ENCODE data around the gene QRICH1. TPM values are rescaled to one million over a fixed set of nuclear protein-coding genes. Genes with fewer than 3 reads are reported as not detected.
"Not testable (repeated sequence)": the region's sequence is repeated elsewhere in the genome, so short reads cannot be mapped to it uniquely, and the experiment has no call there.

QRICH1 gene
- total and polyA plus RNA-seq, 2 donors: 53.3 to 75.8 TPM

DNA sequence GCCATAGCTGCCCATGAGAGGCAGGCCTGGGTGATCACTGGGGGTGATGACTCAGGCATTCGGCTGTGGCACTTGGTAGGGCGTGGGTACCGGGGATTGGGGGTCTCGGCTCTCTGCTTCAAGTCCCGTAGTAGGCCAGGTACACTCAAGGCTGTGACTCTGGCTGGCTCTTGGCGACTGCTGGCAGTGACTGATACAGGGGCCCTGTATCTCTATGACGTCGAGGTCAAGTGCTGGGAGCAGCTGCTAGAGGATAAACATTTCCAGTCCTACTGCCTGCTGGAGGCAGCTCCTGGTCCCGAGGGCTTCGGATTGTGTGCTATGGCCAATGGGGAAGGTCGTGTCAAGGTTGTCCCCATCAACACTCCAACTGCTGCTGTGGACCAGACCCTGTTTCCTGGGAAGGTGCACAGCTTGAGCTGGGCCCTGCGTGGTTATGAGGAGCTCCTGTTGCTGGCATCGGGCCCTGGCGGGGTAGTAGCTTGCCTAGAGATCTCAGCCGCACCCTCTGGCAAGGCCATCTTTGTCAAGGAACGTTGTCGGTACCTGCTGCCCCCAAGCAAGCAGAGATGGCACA lies 81.3 kb downstream of the QRICH1 start:
- Histone ChIP-seq H3K9me3 (ENCODE audit: control insufficient read depth in 2 of 2, insufficient read depth in 1 of 2, low read length in 1 of 2) (peaks cover 0 to under 1% of the 10 kb centered on the region in 2 donors), H3K27me3 (ENCODE audit: control insufficient read depth in 2 of 2, insufficient read depth in 1 of 2, low read length in 1 of 2) (peaks cover 0 to 4% of the 10 kb centered on the region in 2 donors), H3K27ac (ENCODE audit: low read depth in 1 of 2, low read length in 1 of 2) (no peak overlapping the region), H3K36me3 (ENCODE audit: control insufficient read depth in 2 of 2, insufficient read depth in 2 of 2, low read length in 1 of 2) (peaks cover 53 to 59% of the 10 kb centered on the region in 2 donors), H3K4me3 (ENCODE audit: low read length in 2 of 2) (no peak overlapping the region), H3K4me1 (ENCODE audit: control insufficient read depth in 2 of 2, insufficient read depth in 2 of 2, low read length in 2 of 2) (peaks cover 3 to 21% of the 10 kb centered on the region in 2 donors)
- no peak for DNase-seq (ENCODE audit: low read depth in 6 of 9, low spot score in 9 of 9)
- 97% methylated on average over 17 of the region's 17 CpGs for WGBS

DNA sequence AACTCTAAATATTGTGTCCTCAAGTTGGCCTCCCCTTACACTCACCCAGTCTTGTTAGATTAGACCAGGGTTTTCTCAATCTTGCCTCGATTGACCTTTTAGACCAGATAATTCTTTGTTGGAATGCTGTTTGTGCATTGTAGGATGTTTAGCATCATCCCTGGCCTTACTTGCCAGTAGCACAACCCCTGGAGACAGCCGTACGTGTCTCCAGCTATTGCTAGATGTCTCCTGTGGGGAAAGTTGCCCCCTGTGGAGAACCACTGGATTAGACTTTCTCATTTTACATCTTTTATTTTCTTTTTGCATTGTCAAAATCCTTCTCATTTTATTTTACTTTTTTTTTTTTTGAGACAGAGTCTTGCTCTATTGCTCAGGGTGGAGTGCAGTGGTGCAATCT lies 84.5 kb downstream of the QRICH1 start:
- H3K36me3 ChIP-seq (ENCODE audit: control insufficient read depth in 2 of 2, insufficient read depth in 2 of 2, low read length in 1 of 2): peaks cover 32 to 35% of the 10 kb centered on the region in 2 donors
- 97% methylated on average over 3 of the region's 3 CpGs for WGBS
- H3K4me3 ChIP-seq (ENCODE audit: low read length in 2 of 2): no peak overlapping the region
- peaks cover 0 to 4% of the 10 kb centered on the region in 2 donors for H3K9me3 ChIP-seq (ENCODE audit: control insufficient read depth in 2 of 2, insufficient read depth in 1 of 2, low read length in 1 of 2)
- peaks cover 3 to 19% of the 10 kb centered on the region in 2 donors for H3K4me1 ChIP-seq (ENCODE audit: control insufficient read depth in 2 of 2, insufficient read depth in 2 of 2, low read length in 2 of 2)
- no peaks in the 10 kb centered on the region for H3K27me3 ChIP-seq (ENCODE audit: control insufficient read depth in 2 of 2, insufficient read depth in 1 of 2, low read length in 1 of 2)
- DNase-seq (ENCODE audit: low read depth in 6 of 9, low spot score in 9 of 9): no peak
- H3K27ac ChIP-seq (ENCODE audit: low read depth in 1 of 2, low read length in 1 of 2): no peak overlapping the region

DNA sequence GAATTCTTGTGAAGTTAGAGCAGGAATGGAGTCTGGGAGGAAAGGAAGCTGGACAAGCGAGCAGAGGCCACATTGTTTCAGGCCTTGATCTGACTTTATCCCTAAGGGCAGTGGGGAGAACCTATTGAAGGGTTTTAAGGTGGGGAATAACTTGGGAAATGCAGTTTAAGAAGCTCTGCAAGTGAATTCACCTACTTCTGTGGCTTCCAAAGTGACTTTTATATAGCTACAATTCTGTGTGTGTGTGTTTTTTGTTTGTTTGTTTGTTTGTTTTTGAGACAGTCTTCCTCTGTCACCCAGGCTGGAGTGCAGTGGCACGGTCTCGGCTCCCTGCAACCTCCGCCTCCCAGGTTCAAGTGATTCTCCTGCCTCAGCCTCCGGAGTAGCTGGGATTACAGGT lies 85.2 kb downstream of the QRICH1 start:
- peaks cover 3 to 19% of the 10 kb centered on the region in 2 donors for H3K4me1 ChIP-seq (ENCODE audit: control insufficient read depth in 2 of 2, insufficient read depth in 2 of 2, low read length in 2 of 2)
- not testable (repeated sequence) for H3K9me3 ChIP-seq (ENCODE audit: control insufficient read depth in 2 of 2, insufficient read depth in 1 of 2, low read length in 1 of 2); H3K27me3 ChIP-seq (ENCODE audit: control insufficient read depth in 2 of 2, insufficient read depth in 1 of 2, low read length in 1 of 2); H3K4me3 ChIP-seq (ENCODE audit: low read length in 2 of 2); DNase-seq (ENCODE audit: low read depth in 6 of 9, low spot score in 9 of 9)
- WGBS: 96% methylated on average over 5 of the region's 5 CpGs
- H3K27ac ChIP-seq (ENCODE audit: low read depth in 1 of 2, low read length in 1 of 2): peak overlapping the region in 1 of 2 donors; percentile 39
- H3K36me3 ChIP-seq (ENCODE audit: control insufficient read depth in 2 of 2, insufficient read depth in 2 of 2, low read length in 1 of 2): peaks cover 25 to 27% of the 10 kb centered on the region in 2 donors

DNA sequence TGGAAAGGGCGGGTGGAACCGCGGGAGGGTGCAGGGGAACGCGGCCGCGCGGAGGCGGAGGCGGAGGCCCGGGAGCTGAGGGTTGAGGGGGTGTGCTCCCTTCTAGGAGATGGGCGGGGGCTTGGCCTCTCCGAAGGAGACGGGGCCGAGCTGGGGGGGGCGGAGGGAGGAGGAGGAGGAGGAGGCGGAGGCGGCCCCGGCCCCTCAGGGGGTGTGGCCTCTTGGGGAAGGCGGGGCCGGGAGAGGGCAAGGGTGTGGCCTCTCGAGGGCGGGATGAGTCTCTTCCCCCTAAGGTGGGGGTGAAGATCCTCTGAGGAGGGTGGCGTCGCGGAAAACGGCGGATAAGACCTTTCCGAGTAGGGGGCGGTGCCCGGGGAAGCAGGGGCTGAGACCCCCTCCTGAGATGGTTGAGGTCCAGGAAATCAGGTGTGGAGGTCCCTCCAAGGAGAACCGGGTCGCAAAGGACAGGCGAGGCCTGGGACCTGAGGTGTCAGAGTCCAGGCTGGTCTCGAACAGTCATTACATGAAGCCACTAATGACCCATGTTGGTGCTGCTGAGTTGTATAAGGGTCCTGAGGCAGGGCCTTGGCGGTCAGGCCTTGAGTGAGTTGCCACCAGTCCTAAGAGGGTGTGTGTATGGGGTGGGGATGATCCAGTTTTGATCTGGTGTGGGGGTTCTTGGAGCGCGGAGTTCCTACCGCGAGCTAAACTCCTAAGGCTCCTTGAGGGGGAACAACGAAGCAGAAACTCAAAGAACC lies 85.9 kb downstream of the QRICH1 start:
- DNase-seq (ENCODE audit: low read depth in 6 of 9, low spot score in 9 of 9): peak in 8 of 9 donors; percentile 61 to 92 (median 84)
- peak overlapping the region; percentile 71 to 96 for H3K4me3 ChIP-seq (ENCODE audit: low read length in 2 of 2)
- H3K27ac ChIP-seq (ENCODE audit: low read depth in 1 of 2, low read length in 1 of 2): peak overlapping the region; percentile 92 to 98
- no peaks in the 10 kb centered on the region for H3K27me3 ChIP-seq (ENCODE audit: control insufficient read depth in 2 of 2, insufficient read depth in 1 of 2, low read length in 1 of 2)
- 22% methylated on average over 41 of the region's 41 CpGs for WGBS
- H3K4me1 ChIP-seq (ENCODE audit: control insufficient read depth in 2 of 2, insufficient read depth in 2 of 2, low read length in 2 of 2): peaks cover 3 to 21% of the 10 kb centered on the region in 2 donors
- peaks cover 18 to 20% of the 10 kb centered on the region in 2 donors for H3K36me3 ChIP-seq (ENCODE audit: control insufficient read depth in 2 of 2, insufficient read depth in 2 of 2, low read length in 1 of 2)
- peaks cover 0 to 4% of the 10 kb centered on the region in 2 donors for H3K9me3 ChIP-seq (ENCODE audit: control insufficient read depth in 2 of 2, insufficient read depth in 1 of 2, low read length in 1 of 2)

DNA sequence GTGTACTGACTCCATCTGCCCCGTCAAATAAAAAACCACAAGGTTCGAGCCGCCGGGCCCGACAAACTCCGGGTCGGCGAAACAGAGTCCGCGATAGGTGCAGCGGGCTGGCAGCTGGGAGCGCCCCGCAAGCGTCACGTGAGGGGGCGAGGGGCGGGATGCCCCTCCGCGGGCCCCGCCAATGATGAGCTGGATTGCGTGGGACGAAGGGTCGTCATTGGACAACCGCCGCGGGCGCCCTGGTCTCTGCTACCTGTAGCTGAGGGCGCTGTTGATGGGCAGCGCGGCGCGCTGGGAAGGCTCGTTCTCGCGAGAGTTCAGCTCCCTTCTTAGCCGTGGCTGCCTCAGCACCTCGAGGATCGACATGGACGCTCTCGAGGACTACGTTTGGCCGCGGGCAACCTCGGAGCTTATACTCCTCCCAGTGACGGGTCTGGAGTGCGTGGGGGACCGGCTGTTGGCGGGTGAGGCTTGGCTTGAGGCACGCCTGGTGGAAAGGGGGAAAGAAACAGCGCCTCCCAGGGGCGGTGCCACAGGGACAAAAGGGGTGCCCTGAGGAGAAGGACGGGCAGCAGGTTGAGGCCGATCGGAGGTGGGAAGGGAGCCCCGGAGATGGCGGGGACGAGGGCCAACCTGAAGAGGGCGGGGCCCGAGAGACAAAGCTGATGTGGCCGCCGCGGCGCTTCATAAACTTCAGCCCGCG lies 86.7 kb downstream of the QRICH1 start, which contains the start of gene WDR6:
WDR6 (plus strand) TSS at position 324 of the 703 bp plus-strand sequence; CDS start at position 365, 41 bp downstream.
- under 1% methylated on average over 65 of the region's 65 CpGs for WGBS
- Histone ChIP-seq H3K36me3 (ENCODE audit: control insufficient read depth in 2 of 2, insufficient read depth in 2 of 2, low read length in 1 of 2) (peaks cover 11 to 13% of the 10 kb centered on the region in 2 donors), H3K4me3 (ENCODE audit: low read length in 2 of 2) (peak within 1 kb of the TSS; percentile 71 to 96), H3K27me3 (ENCODE audit: control insufficient read depth in 2 of 2, insufficient read depth in 1 of 2, low read length in 1 of 2) (no peaks in the 10 kb centered on the region), H3K4me1 (ENCODE audit: control insufficient read depth in 2 of 2, insufficient read depth in 2 of 2, low read length in 2 of 2) (peaks cover 3 to 25% of the 10 kb centered on the region in 2 donors), H3K9me3 (ENCODE audit: control insufficient read depth in 2 of 2, insufficient read depth in 1 of 2, low read length in 1 of 2) (peaks cover 0 to 4% of the 10 kb centered on the region in 2 donors), H3K27ac (ENCODE audit: low read depth in 1 of 2, low read length in 1 of 2) (peak within 1 kb of the TSS; percentile 92 to 98)
- DNase-seq (ENCODE audit: low read depth in 6 of 9, low spot score in 9 of 9): peak; percentile 92 to 98 (median 95)

DNA sequence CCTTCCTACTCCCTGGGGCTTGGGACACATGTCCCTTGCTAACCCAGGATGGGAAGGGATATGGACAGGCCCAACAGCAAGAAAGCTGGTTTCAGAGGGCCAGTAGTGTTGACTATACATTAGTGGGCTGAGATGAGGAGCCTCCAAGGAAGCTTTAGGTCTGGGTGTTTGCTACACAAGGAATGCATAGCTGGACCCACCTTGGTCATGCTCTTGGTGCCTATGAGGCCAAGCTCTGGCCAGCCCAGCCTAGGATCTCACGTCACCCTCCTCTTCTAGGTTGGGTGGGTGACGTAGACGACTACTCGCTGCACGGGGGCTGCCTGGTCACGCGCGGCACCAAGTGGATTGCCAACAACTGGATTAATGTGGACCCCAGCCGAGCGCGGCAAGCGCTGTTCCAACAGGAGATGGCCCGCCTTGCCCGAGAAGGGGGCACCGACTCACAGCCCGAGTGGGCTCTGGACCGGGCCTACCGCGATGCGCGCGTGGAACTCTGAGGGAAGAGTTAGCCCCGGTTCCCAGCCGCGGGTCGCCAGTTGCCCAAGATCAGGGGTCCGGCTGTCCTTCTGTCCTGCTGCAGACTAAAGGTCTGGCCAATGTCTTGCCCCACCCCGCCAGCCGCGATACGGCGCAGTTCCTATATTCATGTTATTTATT lies 87.3 kb downstream of the QRICH1 start:
- Histone ChIP-seq H3K27me3 (ENCODE audit: control insufficient read depth in 2 of 2, insufficient read depth in 1 of 2, low read length in 1 of 2) (no peaks in the 10 kb centered on the region), H3K27ac (ENCODE audit: low read depth in 1 of 2, low read length in 1 of 2) (peak overlapping the region; percentile 82 to 98), H3K4me3 (ENCODE audit: low read length in 2 of 2) (peak overlapping the region; percentile 71 to 96), H3K9me3 (ENCODE audit: control insufficient read depth in 2 of 2, insufficient read depth in 1 of 2, low read length in 1 of 2) (peaks cover 0 to 4% of the 10 kb centered on the region in 2 donors), H3K4me1 (ENCODE audit: control insufficient read depth in 2 of 2, insufficient read depth in 2 of 2, low read length in 2 of 2) (peaks cover 3 to 25% of the 10 kb centered on the region in 2 donors), H3K36me3 (ENCODE audit: control insufficient read depth in 2 of 2, insufficient read depth in 2 of 2, low read length in 1 of 2) (peaks cover 4 to 6% of the 10 kb centered on the region in 2 donors)
- 3% methylated on average over 32 of the region's 32 CpGs for WGBS
- no peak for DNase-seq (ENCODE audit: low read depth in 6 of 9, low spot score in 9 of 9)

DNA sequence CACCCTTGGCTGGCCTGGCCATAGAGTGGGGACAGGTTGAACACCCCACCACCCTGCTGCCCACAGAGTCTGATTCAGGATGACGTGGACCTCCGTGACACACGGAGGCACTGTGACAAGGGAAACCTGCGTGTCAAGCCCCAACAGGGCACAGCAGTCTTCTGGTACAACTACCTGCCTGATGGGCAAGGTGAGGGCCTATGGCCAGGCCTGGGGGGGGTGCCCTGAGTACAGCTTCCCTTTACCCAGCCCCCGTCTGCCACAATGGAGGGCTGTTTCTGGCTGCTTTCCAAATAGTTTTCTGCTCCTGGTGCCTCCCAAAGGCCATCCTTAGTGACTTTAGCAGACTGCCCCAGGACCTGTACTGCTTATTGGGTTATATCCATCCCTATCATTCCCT lies 87.9 kb downstream of the QRICH1 start:
- H3K4me1 ChIP-seq (ENCODE audit: control insufficient read depth in 2 of 2, insufficient read depth in 2 of 2, low read length in 2 of 2): peaks cover 3 to 25% of the 10 kb centered on the region in 2 donors
- H3K27ac ChIP-seq (ENCODE audit: low read depth in 1 of 2, low read length in 1 of 2): no peak overlapping the region
- DNase-seq (ENCODE audit: low read depth in 6 of 9, low spot score in 9 of 9): no peak
- peaks cover 3% of the 10 kb centered on the region in 2 donors for H3K36me3 ChIP-seq (ENCODE audit: control insufficient read depth in 2 of 2, insufficient read depth in 2 of 2, low read length in 1 of 2)
- peaks cover 0 to 4% of the 10 kb centered on the region in 2 donors for H3K9me3 ChIP-seq (ENCODE audit: control insufficient read depth in 2 of 2, insufficient read depth in 1 of 2, low read length in 1 of 2)
- H3K27me3 ChIP-seq (ENCODE audit: control insufficient read depth in 2 of 2, insufficient read depth in 1 of 2, low read length in 1 of 2): no peaks in the 10 kb centered on the region
- no peak overlapping the region for H3K4me3 ChIP-seq (ENCODE audit: low read length in 2 of 2)
- 97% methylated on average over 5 of the region's 5 CpGs for WGBS

DNA sequence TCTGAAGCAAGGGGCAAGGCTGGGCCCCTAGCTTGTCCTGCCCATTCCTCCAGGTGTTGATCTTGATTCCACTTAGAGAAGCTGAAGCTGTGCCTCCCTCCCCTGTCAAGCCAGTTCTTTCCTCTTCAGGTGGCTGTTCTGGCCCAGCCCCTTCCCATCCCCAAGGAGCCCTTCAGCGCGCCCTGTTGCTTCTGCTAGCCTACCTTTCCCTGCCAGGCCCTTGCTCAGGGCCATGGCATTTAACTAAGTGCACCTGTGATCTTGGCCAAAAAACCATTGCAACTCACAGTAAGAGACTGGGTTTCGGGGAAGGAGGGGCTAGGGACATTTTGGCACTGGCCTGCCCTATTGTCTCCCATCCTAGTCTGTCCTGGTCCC lies 88.6 kb downstream of the QRICH1 start:
- Histone ChIP-seq H3K27ac (ENCODE audit: low read depth in 1 of 2, low read length in 1 of 2) (no peak overlapping the region), H3K27me3 (ENCODE audit: control insufficient read depth in 2 of 2, insufficient read depth in 1 of 2, low read length in 1 of 2) (no peaks in the 10 kb centered on the region), H3K9me3 (ENCODE audit: control insufficient read depth in 2 of 2, insufficient read depth in 1 of 2, low read length in 1 of 2) (peaks cover 0 to 4% of the 10 kb centered on the region in 2 donors), H3K4me1 (ENCODE audit: control insufficient read depth in 2 of 2, insufficient read depth in 2 of 2, low read length in 2 of 2) (peaks cover 3 to 25% of the 10 kb centered on the region in 2 donors), H3K36me3 (ENCODE audit: control insufficient read depth in 2 of 2, insufficient read depth in 2 of 2, low read length in 1 of 2) (peaks cover 3% of the 10 kb centered on the region in 2 donors), H3K4me3 (ENCODE audit: low read length in 2 of 2) (no peak overlapping the region)
- WGBS: 97% methylated on average over 3 of the region's 3 CpGs
- no peak for DNase-seq (ENCODE audit: low read depth in 6 of 9, low spot score in 9 of 9)
